Measurements from ENCODE around the gene IFNAR1. TPM values are rescaled to one million over a fixed set of nuclear protein-coding genes. Genes with fewer than 3 reads are reported as not detected.
"Not testable (repeated sequence)": the region's sequence is repeated elsewhere in the genome, so short reads cannot be mapped to it uniquely, and the experiment has no call there.

IFNAR1 gene
- total RNA-seq, 2 donors from 2014 or later = 37.1 to 50.1 TPM

- no peak for DNase-seq
- ATAC-seq = no peak
- intact Hi-C loops (cut with DNase I, micrococcal nuclease) = no loop called here
Observed at GRCh38 chr21:33302055-33302454, 22.7 kb upstream of the IFNAR1 start.

- DNase-seq = no peak
- no peak for ATAC-seq
- intact Hi-C loops (cut with DNase I, micrococcal nuclease) = no loop called here
Observed at GRCh38 chr21:33302796-33303195, 22.0 kb upstream of the IFNAR1 start.

- intact Hi-C loops (cut with DNase I, micrococcal nuclease) = no loop called here
- no peak for DNase-seq
- no peak for ATAC-seq
Observed at GRCh38 chr21:33305344-33305671, 19.5 kb upstream of the IFNAR1 start.

GRCh38 chr21:33305938-33306337 lies 18.8 kb upstream of the IFNAR1 start:
- DNase-seq = no peak
- ATAC-seq = no peak
- intact Hi-C loops (cut with DNase I, micrococcal nuclease) = no loop called here

- intact Hi-C loops (cut with DNase I, micrococcal nuclease) = no loop called here
- DNase-seq (peak in 1 of 2 donors; percentile 44), ATAC-seq (no peak)
Observed at GRCh38 chr21:33308586-33309490, 15.9 kb upstream of the IFNAR1 start.

- intact Hi-C loops (cut with DNase I, micrococcal nuclease) = no loop called here
Observed at GRCh38 chr21:33309778-33310177, 15.0 kb upstream of the IFNAR1 start.

GRCh38 chr21:33312121-33312520 lies 12.6 kb upstream of the IFNAR1 start:
- intact Hi-C loops (cut with DNase I, micrococcal nuclease) = no loop called here
- ATAC-seq = no peak
- no peak for DNase-seq

More at GRCh38 chr21:33309778-33310177, 15.0 kb upstream of the IFNAR1 start:
- DNase-seq = no peak
- ATAC-seq = no peak

- no peak for ATAC-seq
- intact Hi-C loops (cut with DNase I, micrococcal nuclease) = no loop called here
Observed at GRCh38 chr21:33313183-33313582, 11.6 kb upstream of the IFNAR1 start.

GRCh38 chr21:33313611-33314010 lies 11.2 kb upstream of the IFNAR1 start:
- DNase-seq (no peak), ATAC-seq (no peak)
- intact Hi-C loops (cut with DNase I, micrococcal nuclease) = no loop called here

More at GRCh38 chr21:33313183-33313582, 11.6 kb upstream of the IFNAR1 start:
- DNase-seq = no peak

- intact Hi-C loops (cut with DNase I, micrococcal nuclease) = no loop called here
- DNase-seq (no peak), ATAC-seq (no peak)
Observed at GRCh38 chr21:33314111-33314510, 10.7 kb upstream of the IFNAR1 start.

- intact Hi-C loops (cut with DNase I, micrococcal nuclease) = no loop called here
- no peak for DNase-seq
- no peak for ATAC-seq
Observed at GRCh38 chr21:33315946-33316710, 8.6 kb upstream of the IFNAR1 start.

- DNase-seq (no peak), ATAC-seq (no peak)
- intact Hi-C loops (cut with DNase I, micrococcal nuclease) = no loop called here
Observed at GRCh38 chr21:33317145-33317544, 7.6 kb upstream of the IFNAR1 start.

GRCh38 chr21:33317786-33318486 lies 6.8 kb upstream of the IFNAR1 start:
- ATAC-seq (no peak), DNase-seq (no peak)
- intact Hi-C loops (cut with DNase I, micrococcal nuclease) = no loop called here

- intact Hi-C loops (cut with DNase I, micrococcal nuclease); DNase-seq; ATAC-seq: not testable (repeated sequence)
Observed at GRCh38 chr21:33321005-33321404, 3.8 kb upstream of the IFNAR1 start.

- intact Hi-C loops (cut with DNase I, micrococcal nuclease); ATAC-seq; DNase-seq: not testable (repeated sequence)
Observed at GRCh38 chr21:33323610-33324009, 1.2 kb upstream of the IFNAR1 start.

GRCh38 chr21:33325222-33326067 lies 675 bp downstream of the IFNAR1 start:
- peak; percentile 67 for ATAC-seq
- peak; percentile 76 to 86 for DNase-seq
- intact Hi-C loops (cut with DNase I, micrococcal nuclease) = no loop called here

GRCh38 chr21:33327326-33327725 lies 2.6 kb downstream of the IFNAR1 start:
- intact Hi-C loops (cut with DNase I, micrococcal nuclease) = no loop called here
- DNase-seq (no peak), ATAC-seq (no peak)

GRCh38 chr21:33327792-33328433 lies 3.1 kb downstream of the IFNAR1 start:
- intact Hi-C loops (cut with DNase I, micrococcal nuclease) = no loop called here
- DNase-seq = no peak
- no peak for ATAC-seq

Data from left colon (tissue), 2 donors.